Measurements from ENCODE around the gene DMD. TPM values are rescaled to one million over a fixed set of nuclear protein-coding genes. Genes with fewer than 3 reads are reported as not detected.

DMD gene
- total and polyA plus RNA-seq, 7 donors = 2.5 to 260 (median 183) TPM

DNA sequence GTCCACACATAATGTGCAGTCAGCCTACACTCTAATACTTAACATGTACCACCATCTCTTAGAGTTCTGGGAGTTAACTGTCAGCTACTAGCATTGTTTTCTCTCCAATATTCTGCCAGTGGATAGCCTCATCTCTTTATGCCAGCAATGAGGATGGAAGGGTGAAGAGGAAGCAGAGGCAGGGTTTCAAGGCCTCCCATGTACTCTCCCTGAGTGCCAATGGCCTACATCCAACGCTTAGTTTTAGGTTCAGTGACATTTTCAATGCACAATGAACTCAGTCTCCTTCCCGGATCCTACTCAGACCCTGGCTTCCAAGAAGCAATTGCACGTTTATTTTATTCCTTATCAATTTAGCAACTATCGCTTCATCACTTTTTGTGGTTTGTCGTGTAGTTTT is 686.1 kb downstream of the DMD start:
- intact Hi-C loops (cut with DNase I) = no loop called here
- no peaks in the 10 kb centered on the region for H3K36me3 ChIP-seq
- H3K27ac ChIP-seq = no peak overlapping the region
- no peaks in the 10 kb centered on the region for H3K9me3 ChIP-seq
- no peak for DNase-seq
- WGBS, 2 donors = 85 to 89% methylated on average over 5 of the region's 5 CpGs
- no peaks in the 10 kb centered on the region for H3K4me1 ChIP-seq
- TF ChIP-seq, protein P1, sequence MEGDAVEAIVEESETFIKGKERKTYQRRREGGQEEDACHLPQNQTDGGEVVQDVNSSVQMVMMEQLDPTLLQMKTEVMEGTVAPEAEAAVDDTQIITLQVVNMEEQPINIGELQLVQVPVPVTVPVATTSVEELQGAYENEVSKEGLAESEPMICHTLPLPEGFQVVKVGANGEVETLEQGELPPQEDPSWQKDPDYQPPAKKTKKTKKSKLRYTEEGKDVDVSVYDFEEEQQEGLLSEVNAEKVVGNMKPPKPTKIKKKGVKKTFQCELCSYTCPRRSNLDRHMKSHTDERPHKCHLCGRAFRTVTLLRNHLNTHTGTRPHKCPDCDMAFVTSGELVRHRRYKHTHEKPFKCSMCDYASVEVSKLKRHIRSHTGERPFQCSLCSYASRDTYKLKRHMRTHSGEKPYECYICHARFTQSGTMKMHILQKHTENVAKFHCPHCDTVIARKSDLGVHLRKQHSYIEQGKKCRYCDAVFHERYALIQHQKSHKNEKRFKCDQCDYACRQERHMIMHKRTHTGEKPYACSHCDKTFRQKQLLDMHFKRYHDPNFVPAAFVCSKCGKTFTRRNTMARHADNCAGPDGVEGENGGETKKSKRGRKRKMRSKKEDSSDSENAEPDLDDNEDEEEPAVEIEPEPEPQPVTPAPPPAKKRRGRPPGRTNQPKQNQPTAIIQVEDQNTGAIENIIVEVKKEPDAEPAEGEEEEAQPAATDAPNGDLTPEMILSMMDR (IDR thresholded peaks at IDR 0.05) = no peak
- no peak for TF ChIP-seq POLR2AphosphoS5 (IDR thresholded peaks at IDR 0.05)
- no peak for TF ChIP-seq EP300 (IDR thresholded peaks at IDR 0.05)
- no peak for TF ChIP-seq POLR2A (IDR thresholded peaks at IDR 0.05)
- no peaks in the 10 kb centered on the region for H3K27me3 ChIP-seq
- no peak overlapping the region for H3K4me3 ChIP-seq

DNA sequence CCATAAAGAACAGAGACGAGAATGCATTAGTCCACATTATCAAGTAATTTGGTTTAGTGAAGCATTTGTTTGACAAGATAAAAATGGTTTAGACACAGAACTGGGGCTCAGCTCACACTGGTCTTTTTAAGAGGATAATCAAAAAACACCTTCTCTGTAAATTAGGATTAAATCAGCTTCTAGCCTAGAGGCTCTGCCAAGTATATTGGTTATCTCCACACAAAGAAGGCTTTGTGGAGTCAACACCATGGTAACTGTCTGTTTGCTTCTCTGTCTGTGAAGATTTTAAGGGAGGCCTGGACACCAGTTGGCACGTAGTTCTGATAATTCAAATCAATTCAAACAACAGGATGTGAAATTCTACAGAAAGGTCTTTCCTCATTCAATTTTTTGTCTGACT is 687.0 kb downstream of the DMD start:
- DNase-seq = no peak

GRCh38 chrX:32520789-32521188 is 690.6 kb downstream of the DMD start:
- Histone ChIP-seq H3K36me3 (no peaks in the 10 kb centered on the region), H3K4me1 (no peaks in the 10 kb centered on the region), H3K27me3 (no peaks in the 10 kb centered on the region), H3K9me3 (no peaks in the 10 kb centered on the region), H3K27ac (no peak overlapping the region), H3K4me3 (no peak overlapping the region)
- DNase-seq = no peak
- intact Hi-C loops (cut with DNase I) = no loop called here
- TF ChIP-seq POLR2A (IDR thresholded peaks at IDR 0.05) (no peak), EP300 (IDR thresholded peaks at IDR 0.05) (no peak), POLR2AphosphoS5 (IDR thresholded peaks at IDR 0.05) (no peak)
- TF ChIP-seq, protein P1 (IDR thresholded peaks at IDR 0.05) = no peak
- WGBS, 2 donors = 80 to 94% methylated on average over 2 of the region's 2 CpGs

More for the DNA sequence above, 687.0 kb downstream of the DMD start:
- H3K27me3 ChIP-seq = no peaks in the 10 kb centered on the region
- no peak overlapping the region for H3K27ac ChIP-seq
- TF ChIP-seq POLR2A (IDR thresholded peaks at IDR 0.05) (no peak), POLR2AphosphoS5 (IDR thresholded peaks at IDR 0.05) (no peak), EP300 (IDR thresholded peaks at IDR 0.05) (no peak)
- TF ChIP-seq, protein P1 (IDR thresholded peaks at IDR 0.05) = no peak
- no peaks in the 10 kb centered on the region for H3K4me1 ChIP-seq
- H3K4me3 ChIP-seq = no peak overlapping the region
- intact Hi-C loops (cut with DNase I) = no loop called here
- 44 to 81% methylated on average over 2 of the region's 2 CpGs for WGBS, 2 donors
- no peaks in the 10 kb centered on the region for H3K9me3 ChIP-seq
- H3K36me3 ChIP-seq = no peaks in the 10 kb centered on the region

DNA sequence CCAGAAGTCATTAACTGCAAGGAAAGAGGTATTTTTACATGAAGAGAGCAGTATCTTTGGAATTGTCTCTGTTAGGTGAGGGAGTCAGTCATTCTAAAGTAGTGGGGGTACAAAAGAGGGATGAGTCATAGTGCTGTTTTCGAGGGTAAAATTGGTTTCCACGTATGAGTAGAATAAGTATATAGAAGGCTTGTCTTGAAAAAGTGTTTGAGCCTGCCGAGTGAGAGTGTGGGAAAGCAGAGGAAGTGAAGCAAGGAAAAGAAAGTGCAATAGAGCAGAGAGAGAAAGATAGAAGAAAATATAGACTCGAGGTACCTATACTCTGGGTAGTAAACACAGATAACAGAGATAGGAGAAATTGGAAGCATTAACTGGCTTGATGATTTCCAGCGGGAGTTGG is 696.4 kb downstream of the DMD start:
- intact Hi-C loops (cut with DNase I) = no loop called here
- no peaks in the 10 kb centered on the region for H3K27me3 ChIP-seq
- no peaks in the 10 kb centered on the region for H3K9me3 ChIP-seq
- 64 to 78% methylated on average over 5 of the region's 5 CpGs for WGBS, 2 donors
- TF ChIP-seq POLR2A (IDR thresholded peaks at IDR 0.05) (no peak), EP300 (IDR thresholded peaks at IDR 0.05) (no peak), POLR2AphosphoS5 (IDR thresholded peaks at IDR 0.05) (no peak)
- TF ChIP-seq, protein P1 (IDR thresholded peaks at IDR 0.05) = no peak
- DNase-seq = no peak
- H3K36me3 ChIP-seq = no peaks in the 10 kb centered on the region
- no peak overlapping the region for H3K27ac ChIP-seq
- no peak overlapping the region for H3K4me3 ChIP-seq
- no peaks in the 10 kb centered on the region for H3K4me1 ChIP-seq

DNA sequence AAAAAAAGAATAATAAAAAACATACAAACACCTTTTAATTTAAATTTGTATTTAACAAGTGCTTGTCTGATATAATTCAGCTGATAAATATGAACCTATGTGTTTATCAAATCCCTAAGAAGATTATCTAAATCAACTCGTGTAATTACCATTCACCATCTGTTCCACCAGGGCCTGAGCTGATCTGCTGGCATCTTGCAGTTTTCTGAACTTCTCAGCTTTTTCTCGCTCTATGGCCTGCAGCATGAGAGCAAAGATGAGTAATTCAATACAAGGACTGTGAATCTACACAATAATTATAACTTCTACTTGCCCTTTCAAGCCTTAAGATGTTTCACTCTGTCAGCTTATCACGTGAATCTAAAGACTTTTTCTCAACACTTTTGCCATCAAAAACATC is 709.7 kb downstream of the DMD start:
- no peak for DNase-seq
- Histone ChIP-seq H3K9me3 (no peaks in the 10 kb centered on the region), H3K27me3 (no peaks in the 10 kb centered on the region), H3K36me3 (no peaks in the 10 kb centered on the region), H3K4me3 (no peak overlapping the region), H3K27ac (no peak overlapping the region), H3K4me1 (no peaks in the 10 kb centered on the region)
- TF ChIP-seq POLR2AphosphoS5 (IDR thresholded peaks at IDR 0.05) = no peak
- TF ChIP-seq, protein P1 (IDR thresholded peaks at IDR 0.05) = no peak
- no peak for TF ChIP-seq EP300 (IDR thresholded peaks at IDR 0.05)
- TF ChIP-seq POLR2A (IDR thresholded peaks at IDR 0.05) = no peak
- intact Hi-C loops (cut with DNase I) = no loop called here
- WGBS, 2 donors = 65 to 68% methylated on average over 3 of the region's 3 CpGs

All from sigmoid colon (tissue), 7 donors.